ENCODE results near the gene PROX1. TPM values are rescaled to one million over a fixed set of nuclear protein-coding genes. Genes with fewer than 3 reads are reported as not detected.

Gene PROX1
- total RNA-seq, 1 donor from 2014 or later, result under 0.01 TPM

- TF ChIP-seq, protein P1, sequence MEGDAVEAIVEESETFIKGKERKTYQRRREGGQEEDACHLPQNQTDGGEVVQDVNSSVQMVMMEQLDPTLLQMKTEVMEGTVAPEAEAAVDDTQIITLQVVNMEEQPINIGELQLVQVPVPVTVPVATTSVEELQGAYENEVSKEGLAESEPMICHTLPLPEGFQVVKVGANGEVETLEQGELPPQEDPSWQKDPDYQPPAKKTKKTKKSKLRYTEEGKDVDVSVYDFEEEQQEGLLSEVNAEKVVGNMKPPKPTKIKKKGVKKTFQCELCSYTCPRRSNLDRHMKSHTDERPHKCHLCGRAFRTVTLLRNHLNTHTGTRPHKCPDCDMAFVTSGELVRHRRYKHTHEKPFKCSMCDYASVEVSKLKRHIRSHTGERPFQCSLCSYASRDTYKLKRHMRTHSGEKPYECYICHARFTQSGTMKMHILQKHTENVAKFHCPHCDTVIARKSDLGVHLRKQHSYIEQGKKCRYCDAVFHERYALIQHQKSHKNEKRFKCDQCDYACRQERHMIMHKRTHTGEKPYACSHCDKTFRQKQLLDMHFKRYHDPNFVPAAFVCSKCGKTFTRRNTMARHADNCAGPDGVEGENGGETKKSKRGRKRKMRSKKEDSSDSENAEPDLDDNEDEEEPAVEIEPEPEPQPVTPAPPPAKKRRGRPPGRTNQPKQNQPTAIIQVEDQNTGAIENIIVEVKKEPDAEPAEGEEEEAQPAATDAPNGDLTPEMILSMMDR (IDR thresholded peaks at IDR 0.05; ENCODE audit: insufficient read depth, low read length, severe bottlenecking), result no peak
- DNase-seq (ENCODE audit: low read depth), result no peak
- no peaks in the 10 kb centered on the region for H3K36me3 ChIP-seq (ENCODE audit: control insufficient read depth, insufficient read depth, low read length)
- no peak for FAIRE-seq
- H3K4me3 ChIP-seq (ENCODE audit: low read depth, low read length), result peak overlapping the region; percentile 50
- H3K27me3 ChIP-seq (ENCODE audit: control insufficient read depth, insufficient read depth, low read length), result peaks cover 35% of the 10 kb centered on the region
Measured at GRCh38 chr1:213989002-213989855, 1.5 kb downstream of the PROX1 start.

DNA sequence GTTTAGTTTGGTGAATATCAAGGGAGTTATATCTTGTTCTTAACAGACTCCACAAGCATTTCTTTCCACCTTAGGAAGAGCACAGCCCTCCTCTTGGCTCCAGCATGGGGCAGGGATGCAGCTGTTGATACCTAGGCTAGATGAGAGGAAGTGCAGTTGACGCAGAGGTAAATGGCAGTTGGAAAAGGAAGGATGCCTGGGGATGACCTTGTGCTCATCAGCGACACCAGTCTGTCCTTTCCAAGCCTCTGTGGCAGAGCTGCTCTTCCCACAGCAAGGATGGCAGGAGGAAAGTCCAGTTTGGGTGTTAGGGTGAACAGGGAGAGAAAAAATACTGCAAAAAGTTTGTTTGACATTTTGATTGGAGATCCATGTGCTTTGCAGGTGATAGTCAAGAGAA lies 6.2 kb downstream of the PROX1 start:
- TF ChIP-seq, protein P1 (IDR thresholded peaks at IDR 0.05; ENCODE audit: insufficient read depth, low read length, severe bottlenecking), result no peak
- FAIRE-seq, result no peak
- DNase-seq (ENCODE audit: low read depth), result no peak
- Histone ChIP-seq H3K4me3 (ENCODE audit: low read depth, low read length) (no peak overlapping the region), H3K36me3 (ENCODE audit: control insufficient read depth, insufficient read depth, low read length) (no peaks in the 10 kb centered on the region), H3K27me3 (ENCODE audit: control insufficient read depth, insufficient read depth, low read length) (peaks cover 11% of the 10 kb centered on the region)

GRCh38 chr1:213994888-213995287 lies 7.1 kb downstream of the PROX1 start:
- TF ChIP-seq, protein P1 (IDR thresholded peaks at IDR 0.05; ENCODE audit: insufficient read depth, low read length, severe bottlenecking), result no peak
- H3K36me3 ChIP-seq (ENCODE audit: control insufficient read depth, insufficient read depth, low read length), result no peaks in the 10 kb centered on the region
- DNase-seq (ENCODE audit: low read depth) (no peak), FAIRE-seq (no peak)
- H3K4me3 ChIP-seq (ENCODE audit: low read depth, low read length), result no peak overlapping the region
- H3K27me3 ChIP-seq (ENCODE audit: control insufficient read depth, insufficient read depth, low read length), result peaks cover 5% of the 10 kb centered on the region

DNA sequence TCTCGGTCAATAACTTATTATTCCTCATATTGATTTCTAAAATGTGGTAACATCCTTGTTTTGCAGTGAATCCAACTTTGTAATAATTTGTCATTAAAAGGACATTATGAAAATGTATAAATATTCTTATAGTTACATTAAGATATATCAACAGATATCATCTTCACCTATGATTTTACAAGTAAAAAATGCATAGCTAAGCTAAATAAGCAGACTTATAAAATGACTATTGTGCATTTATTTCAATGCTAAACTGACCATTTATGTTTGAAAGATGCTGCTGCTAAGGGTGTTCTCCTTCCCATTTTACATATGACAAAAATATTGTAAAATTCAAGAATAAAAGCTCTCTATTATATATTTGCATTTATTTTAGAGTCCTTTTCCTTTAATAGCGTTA lies 7.8 kb downstream of the PROX1 start:
- no peak overlapping the region for H3K4me3 ChIP-seq (ENCODE audit: low read depth, low read length)
- H3K36me3 ChIP-seq (ENCODE audit: control insufficient read depth, insufficient read depth, low read length), result no peaks in the 10 kb centered on the region
- FAIRE-seq, result no peak
- peaks cover 3% of the 10 kb centered on the region for H3K27me3 ChIP-seq (ENCODE audit: control insufficient read depth, insufficient read depth, low read length)
- TF ChIP-seq, protein P1 (IDR thresholded peaks at IDR 0.05; ENCODE audit: insufficient read depth, low read length, severe bottlenecking), result no peak
- no peak for DNase-seq (ENCODE audit: low read depth)

DNA sequence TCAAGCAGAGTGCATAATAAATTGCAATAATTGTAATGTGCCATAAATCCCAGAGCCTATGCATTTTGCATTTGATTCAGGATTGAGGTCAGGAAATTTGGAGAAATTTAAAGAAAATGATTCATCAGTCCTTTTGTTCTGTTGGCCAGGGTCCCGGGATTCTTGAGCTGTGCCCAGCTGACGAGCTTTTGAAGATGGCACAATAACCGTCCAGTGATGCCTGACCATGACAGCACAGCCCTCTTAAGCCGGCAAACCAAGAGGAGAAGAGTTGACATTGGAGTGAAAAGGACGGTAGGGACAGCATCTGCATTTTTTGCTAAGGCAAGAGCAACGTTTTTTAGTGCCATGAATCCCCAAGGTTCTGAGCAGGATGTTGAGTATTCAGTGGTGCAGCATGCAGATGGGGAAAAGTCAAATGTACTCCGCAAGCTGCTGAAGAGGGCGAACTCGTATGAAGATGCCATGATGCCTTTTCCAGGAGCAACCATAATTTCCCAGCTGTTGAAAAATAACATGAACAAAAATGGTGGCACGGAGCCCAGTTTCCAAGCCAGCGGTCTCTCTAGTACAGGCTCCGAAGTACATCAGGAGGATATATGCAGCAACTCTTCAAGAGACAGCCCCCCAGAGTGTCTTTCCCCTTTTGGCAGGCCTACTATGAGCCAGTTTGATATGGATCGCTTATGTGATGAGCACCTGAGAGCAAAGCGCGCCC lies 8.7 kb downstream of the PROX1 start:
- peak; percentile 88 for FAIRE-seq
- TF ChIP-seq, protein P1 (IDR thresholded peaks at IDR 0.05; ENCODE audit: insufficient read depth, low read length, severe bottlenecking), result no peak
- peaks cover 3% of the 10 kb centered on the region for H3K27me3 ChIP-seq (ENCODE audit: control insufficient read depth, insufficient read depth, low read length)

More for the DNA sequence above, 8.7 kb downstream of the PROX1 start:
- H3K4me3 ChIP-seq (ENCODE audit: low read depth, low read length), result no peak overlapping the region
- DNase-seq (ENCODE audit: low read depth), result no peak
- no peaks in the 10 kb centered on the region for H3K36me3 ChIP-seq (ENCODE audit: control insufficient read depth, insufficient read depth, low read length)
